ENCODE data around the gene AIF1L.

DNA sequence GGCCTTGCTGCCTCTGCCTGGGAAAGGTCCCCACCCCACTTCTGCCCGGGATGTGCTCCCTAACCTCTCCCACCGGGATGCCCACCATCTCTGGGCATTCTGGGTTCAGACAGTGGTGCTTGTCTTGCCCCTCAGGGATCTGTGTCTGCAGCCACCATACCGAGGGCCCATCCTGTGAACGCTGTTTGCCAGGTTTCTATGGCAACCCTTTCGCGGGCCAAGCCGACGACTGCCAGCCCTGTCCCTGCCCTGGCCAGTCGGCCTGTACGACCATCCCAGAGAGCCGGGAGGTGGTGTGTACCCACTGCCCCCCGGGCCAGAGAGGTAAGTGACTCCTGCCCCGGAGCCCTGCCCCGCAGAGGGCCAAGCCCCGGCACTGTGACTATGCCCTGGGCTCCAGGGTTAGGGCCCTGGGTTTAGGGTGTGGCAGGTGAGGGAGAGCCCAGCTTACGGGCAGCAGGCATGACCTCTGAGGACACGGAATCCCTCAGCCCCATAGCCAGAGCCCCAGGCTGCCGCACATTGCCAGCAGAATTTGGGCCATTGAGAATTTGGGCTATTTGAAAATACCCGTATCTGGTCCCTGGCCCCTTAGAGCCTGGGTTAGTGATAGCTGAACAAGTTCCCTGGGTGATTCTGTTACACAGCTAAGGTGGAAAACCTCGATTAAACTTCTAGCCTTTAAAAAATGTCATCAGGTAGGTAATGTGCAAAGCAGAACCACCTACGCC is 35.3 kb upstream of the AIF1L start:
- TF ChIP-seq CTCF (IDR thresholded peaks at IDR 0.05; ENCODE audit: poor library complexity) (no peak), EZH2 (IDR thresholded peaks at IDR 0.05; ENCODE audit: borderline replicate concordance) (no peak)
